HG03432 (cell line): ENCODE data around the gene COA1.

Source experiments
- ATAC-seq: cut with Tn5 transposase; IDR thresholded peaks from one replicate; pipeline ENCODE4 v1.9.1; 2021; ENCODE audit warnings: mild to moderate bottlenecking, moderate library complexity; ENCODE audit not compliant: unreplicated experiment

The COA1 gene

GRCh38 chr7:43658718-43659548 lies 70.4 kb downstream of the COA1 start:
- peak; percentile 79 for ATAC-seq

DNA sequence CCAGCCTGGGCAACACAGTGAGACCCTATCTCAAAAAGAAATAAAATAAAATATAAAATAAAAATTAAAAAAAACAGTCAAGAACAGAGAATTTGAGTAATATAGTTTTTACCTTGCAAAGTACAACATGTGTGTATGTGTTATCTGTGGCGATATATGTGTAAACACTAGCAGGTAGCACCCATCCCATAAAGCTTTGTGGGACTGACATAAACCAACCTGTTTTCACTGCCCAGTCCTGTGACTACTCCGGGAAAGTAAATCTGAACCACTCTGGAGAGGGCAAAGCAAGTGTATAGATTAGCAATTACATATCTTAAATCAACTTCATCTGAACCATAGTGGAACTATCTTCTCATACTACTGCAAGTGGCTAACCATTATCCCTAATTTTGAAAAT lies 72.3 kb downstream of the COA1 start:
- no peak for ATAC-seq

- no peak for ATAC-seq
These were observed 73.7 kb downstream of the COA1 start for GRCh38 chr7:43655584-43655983.

- no peak for ATAC-seq
These were observed 75.3 kb downstream of the COA1 start for GRCh38 chr7:43653891-43654504.

DNA sequence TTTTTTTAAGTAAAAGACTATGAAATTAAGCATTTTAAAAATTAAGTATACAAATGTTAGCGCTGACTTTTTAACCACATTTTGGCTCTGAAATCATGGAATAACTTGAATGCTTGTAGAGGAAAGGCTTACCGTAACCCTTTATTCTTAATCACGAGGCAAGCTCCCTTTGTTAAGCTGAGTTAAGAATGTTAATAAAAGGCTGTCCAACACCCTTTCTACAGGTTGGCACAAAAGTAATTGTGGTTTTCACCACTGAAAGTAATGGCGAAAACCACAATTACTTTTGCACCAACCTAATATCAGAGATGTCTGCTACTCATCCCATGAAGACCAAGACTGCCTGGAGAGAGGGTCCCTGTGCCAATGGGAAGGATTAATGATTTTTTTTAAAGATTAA lies 75.9 kb downstream of the COA1 start:
- no peak for ATAC-seq

- no peak for ATAC-seq
These were observed 77.0 kb downstream of the COA1 start for GRCh38 chr7:43652364-43652763.

GRCh38 chr7:43650457-43651052 lies 78.8 kb downstream of the COA1 start:
- ATAC-seq: no peak

DNA sequence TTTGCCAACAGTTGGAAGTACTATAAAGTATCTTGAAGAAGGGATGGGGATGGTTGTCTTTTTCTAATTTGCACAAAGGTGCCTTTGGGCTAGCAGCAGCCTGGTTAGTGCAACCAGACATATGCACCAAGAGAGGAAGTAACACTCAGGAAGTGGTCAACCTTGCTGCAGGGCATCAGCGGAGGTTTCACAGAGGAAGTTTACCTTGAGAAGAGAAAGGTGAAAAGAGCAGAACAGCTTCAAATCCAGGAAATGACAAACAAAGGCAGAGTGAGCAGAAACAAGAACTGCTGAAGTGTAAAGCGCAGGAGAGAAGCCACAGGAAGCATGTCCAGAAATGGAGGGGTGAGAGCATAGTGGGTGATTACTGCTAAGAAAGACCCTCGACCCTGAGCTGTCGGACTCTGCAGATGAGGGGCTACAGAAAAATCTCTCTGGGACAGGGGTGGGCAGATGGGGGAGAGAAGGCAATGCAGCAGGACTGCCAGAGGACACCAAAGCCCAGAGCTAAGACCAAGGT lies 79.5 kb downstream of the COA1 start:
- ATAC-seq: peak; percentile 66

DNA sequence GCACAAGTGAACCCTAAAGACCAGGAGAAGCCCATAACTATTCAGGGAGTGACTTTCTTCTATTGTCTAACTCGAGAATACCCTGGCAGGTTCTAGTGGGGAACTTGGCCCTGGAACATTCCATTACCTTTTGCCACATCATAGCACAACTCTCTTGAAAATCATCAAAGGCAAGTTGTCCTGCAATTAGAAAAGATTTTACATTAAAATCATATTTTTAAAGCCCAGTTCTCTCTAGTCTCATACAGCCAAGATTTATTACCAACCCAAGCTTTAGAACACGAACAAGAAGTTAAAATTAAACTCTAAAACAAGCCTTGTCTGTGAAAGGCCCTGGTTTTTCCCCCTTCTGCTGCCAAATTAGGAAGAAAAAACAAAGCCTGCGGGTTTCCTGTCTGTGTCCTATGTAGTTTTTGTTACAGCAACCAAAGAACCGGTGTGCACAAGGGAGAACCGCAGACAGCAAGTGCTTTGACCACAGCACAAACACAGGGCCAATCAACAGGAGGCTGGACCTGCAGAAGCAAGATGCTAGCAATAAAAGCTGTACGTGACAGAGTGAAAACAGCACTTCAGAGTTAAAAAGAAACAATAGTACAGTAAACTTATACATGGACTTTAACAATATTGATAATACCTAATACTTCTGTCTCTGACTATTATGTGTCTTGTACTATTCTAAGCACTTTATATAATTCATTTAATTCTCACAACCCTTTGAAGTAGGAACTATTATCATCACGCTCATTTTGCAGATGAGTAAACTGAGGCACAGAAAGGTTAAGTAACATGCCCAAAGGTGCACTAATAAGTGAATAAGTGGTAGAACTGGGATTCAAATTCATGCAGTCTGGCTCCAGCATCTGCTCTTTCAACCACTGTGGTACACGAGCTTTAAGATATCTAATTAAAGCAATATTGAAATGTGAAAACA lies 80.6 kb downstream of the COA1 start:
- ATAC-seq: peak; percentile 61

- peak; percentile 24 for ATAC-seq
These were observed 81.5 kb downstream of the COA1 start for GRCh38 chr7:43647673-43648472.

DNA sequence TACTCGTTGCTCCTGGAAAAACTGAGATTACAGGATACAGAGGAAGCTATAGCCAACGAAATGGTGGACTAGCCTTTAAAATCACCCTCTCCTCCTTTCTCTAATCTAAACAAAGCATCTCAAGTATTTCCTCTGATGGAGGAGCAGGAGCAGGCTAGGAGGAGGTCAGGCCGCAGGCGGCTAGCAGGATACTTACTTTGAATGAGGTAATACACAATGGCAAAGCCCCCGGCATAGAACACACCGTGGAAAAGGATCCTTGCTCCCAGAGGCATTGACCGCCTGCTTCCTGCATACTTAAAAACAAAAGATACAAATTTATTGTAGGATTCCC lies 82.0 kb downstream of the COA1 start:
- no peak for ATAC-seq

GRCh38 chr7:43646603-43647338 lies 82.6 kb downstream of the COA1 start:
- ATAC-seq: no peak

- ATAC-seq: no peak
These were observed 83.6 kb downstream of the COA1 start for GRCh38 chr7:43645699-43646226.

- no peak for ATAC-seq
These were observed 85.5 kb downstream of the COA1 start for GRCh38 chr7:43643846-43644245.

- no peak for ATAC-seq
These were observed 86.3 kb downstream of the COA1 start for GRCh38 chr7:43642897-43643630.

- no peak for ATAC-seq
These were observed 88.6 kb downstream of the COA1 start for GRCh38 chr7:43640679-43641078.

GRCh38 chr7:43639858-43640491 lies 89.3 kb downstream of the COA1 start:
- no peak for ATAC-seq
